OCI-LY7 (cell line): Measurements from ENCODE around the gene SMARCA2.

Experiments used
- CTCF ChIP-seq: fragments of 200-600 bp; sonication (generic); conservative IDR thresholded peaks from 2 replicates; pipeline ENCODE4 v1.5.1; 2014; ENCODE audit warnings: mild to moderate bottlenecking, antibody characterized with exemption, low read length, moderate library complexity, mixed read lengths
- EZH2phosphoT487 ChIP-seq: fragments of 200-600 bp; sonication (generic); IDR thresholded peaks from 2 replicates; pipeline ENCODE4 v1.6.1; 2018; ENCODE audit warnings: low read depth, borderline replicate concordance, mild to moderate bottlenecking, mixed run types, antibody characterized with exemption, low read length, moderate library complexity, mixed read lengths

GRCh38 chr9:2235623-2236022, 220.5 kb downstream of the SMARCA2 start:
- TF ChIP-seq CTCF = no peak
- no peak for TF ChIP-seq EZH2phosphoT487
